Activated gamma-delta T cell treated with anti-CD3 and anti-CD28 coated beads, Interleukin-2, amount 50 U/mL, for 16 hours (primary cell): ENCODE measurements around the gene PIF1.

Experiments
- DNase-seq: peaks from one replicate; pipeline ENCODE4 v3.0.0-alpha.2; 2020; ENCODE audit warnings: low read depth

Gene PIF1

GRCh38 chr15:64775551-64776401, 49.7 kb downstream of the PIF1 start, which contains the start of gene RBPMS2:
Gene RBPMS2 (minus strand): TSS chr15:64775589. CDS start chr15:64775319, 270 bp downstream.
- DNase-seq, result no peak

DNA sequence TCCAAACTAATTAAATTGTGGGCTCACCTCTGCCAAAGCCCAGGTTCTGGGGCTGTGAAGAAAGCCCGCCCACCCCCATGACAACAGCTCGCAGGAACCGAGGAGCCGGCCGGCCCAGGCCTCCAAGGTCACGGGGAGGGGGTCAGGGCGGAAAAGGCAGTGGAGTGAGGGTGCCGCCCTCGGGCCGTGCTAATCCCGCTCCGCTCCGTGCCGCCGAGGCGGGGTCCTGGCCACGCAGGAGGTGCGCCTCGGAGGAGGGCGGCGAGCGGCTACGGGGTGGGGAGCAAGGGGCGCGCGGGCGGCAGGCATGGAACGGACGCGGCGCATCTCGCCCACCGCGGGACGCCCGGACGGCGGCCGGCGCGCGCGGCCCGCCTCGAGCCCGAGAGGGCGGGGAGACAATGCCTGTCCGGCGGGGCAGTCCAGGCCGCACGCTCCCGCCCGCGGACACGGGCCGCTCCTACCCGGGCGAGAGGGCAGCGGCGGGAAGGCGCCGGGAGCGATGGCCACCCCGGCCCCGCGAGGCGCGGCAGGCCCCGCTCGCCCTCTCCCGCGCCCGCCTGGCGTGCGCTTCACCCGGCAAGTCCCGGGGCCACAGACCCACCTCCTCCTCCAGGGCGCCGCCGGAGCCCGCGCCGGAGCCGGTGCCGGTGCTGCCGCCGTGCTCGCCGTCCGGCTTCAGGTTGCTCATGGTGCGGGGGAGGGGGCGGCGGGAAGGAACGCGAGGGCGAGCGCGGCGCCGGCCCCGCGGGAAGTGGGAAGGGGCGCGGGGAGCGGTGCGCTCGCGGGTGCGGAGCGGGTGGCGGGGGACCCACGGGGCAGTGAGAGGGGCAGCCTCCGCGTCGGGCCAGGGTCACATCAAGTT, 50.6 kb downstream of the PIF1 start:
- no peak for DNase-seq

DNA sequence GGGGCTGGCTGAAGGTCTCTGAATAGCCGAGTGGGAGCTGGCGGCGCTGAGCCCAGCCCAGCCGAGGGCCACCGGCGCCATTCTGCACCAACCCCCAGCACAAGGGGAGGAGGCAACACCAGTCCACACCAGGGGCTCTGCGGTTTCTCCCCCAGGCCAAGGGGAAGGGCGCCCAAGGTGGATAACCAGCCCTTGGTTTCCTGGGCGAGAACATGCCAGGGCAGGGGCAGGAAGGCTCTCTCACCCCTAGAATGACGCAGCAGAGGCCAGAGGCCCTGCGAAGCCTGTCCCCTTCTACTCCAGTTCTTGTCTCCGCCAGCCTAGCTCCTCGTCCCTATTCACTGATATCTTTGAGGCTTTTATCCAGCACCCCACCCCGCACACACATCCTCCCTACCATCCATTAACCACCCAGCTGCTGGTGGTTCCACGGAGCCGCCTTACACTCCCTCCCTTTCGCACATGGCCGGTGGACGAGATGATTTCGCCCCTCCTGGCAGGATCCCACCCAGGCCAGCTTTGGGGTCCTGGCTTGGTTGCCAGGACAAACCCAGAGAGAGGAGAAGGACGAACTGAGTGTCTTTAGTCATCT, 51.3 kb downstream of the PIF1 start:
- no peak for DNase-seq

DNA sequence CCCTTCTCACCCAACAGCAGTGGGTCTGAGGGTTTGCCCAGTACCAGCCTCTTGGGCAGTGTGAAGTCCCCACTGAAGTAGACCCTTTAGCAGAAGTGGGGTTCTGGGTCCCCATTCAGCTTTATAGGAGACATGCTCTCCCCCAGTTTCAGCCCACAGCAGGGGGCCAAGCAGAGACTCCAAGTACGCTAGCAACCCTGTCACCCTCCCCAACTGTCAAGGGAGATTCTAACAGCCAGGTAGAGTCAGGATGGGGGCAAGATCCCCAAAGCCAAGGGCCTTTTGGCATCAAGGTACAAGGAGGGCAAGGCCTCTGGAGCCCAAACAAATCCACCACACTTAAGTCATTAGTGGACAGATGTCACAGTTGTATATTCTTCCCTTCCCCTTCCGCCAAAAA, 51.8 kb downstream of the PIF1 start:
- DNase-seq, result no peak

GRCh38 chr15:64772964-64773363, 52.5 kb downstream of the PIF1 start:
- no peak for DNase-seq

GRCh38 chr15:64772488-64772887, 53.0 kb downstream of the PIF1 start:
- DNase-seq, result no peak

- no peak for DNase-seq
Measured at GRCh38 chr15:64770626-64771025, 54.8 kb downstream of the PIF1 start.

- DNase-seq, result no peak
Measured at GRCh38 chr15:64767203-64767602, 58.2 kb downstream of the PIF1 start.

DNA sequence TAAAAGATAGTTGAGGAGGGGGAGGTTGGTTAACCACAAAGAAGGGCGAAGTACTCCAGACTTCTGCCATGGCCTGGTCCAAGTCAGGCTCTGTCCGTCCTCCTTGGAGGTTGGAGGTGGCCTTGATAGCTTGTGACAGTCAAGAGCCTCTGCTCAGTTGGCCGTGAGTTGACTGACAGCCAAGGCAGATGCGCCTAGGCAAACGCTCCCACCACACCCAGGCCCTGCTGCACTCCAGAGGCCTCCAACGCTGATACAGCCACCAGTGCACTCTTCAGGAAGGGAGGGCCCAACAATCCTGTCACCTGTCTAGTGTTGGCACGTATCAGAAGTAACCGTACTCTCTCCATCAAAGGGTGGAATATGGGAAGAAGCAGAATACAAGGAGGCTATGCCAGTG, 59.4 kb downstream of the PIF1 start:
- no peak for DNase-seq
